Ureter (tissue), 1 donor: ENCODE measurements around the gene LCOR. TPM values are rescaled to one million over a fixed set of nuclear protein-coding genes. Genes with fewer than 3 reads are reported as not detected.
"Not testable (repeated sequence)": the region's sequence is repeated elsewhere in the genome, so short reads cannot be mapped to it uniquely, and the experiment has no call there.

Experiments
- DNase-seq: peaks from one replicate; pipeline ENCODE4 v3.0.0-alpha.2; 2020; ENCODE audit warnings: low spot score
- total RNA-seq: library from RNA; stranded (reverse); gene quantifications from one replicate; pipeline ENCODE4 v1.2.4, GENCODE V29; 2023
- donor health status: DM: yes; HTN: yes; CAD: no.

The LCOR gene
- total RNA-seq, 1 donor from 2014 or later = 88.7 TPM

- DNase-seq = no peak
Observed at GRCh38 chr10:97031459-97031858, 199.4 kb downstream of the LCOR start.

DNA sequence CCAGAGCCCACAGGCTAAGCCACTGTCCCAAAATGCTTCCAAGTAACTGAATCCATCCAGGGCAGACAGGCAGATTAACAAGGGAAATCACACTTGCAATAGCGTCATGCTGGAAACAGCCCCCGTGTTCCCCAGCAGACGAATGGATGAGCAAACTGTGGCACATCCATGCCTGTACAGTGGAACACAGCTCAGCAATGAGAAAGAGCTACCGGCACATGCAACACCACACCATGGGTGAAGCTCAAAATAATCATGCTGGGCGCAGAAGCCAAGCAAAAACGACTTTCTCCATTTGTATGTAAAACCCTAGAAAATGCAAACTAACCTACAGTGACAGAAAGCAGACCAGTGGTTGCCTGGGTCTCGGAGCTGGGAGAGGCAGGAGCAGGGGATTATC is 200.5 kb downstream of the LCOR start:
- no peak for DNase-seq

- DNase-seq = not testable (repeated sequence)
Observed at GRCh38 chr10:97033841-97034240, 201.7 kb downstream of the LCOR start.

- no peak for DNase-seq
Observed at GRCh38 chr10:97034301-97034700, 202.2 kb downstream of the LCOR start.

DNA sequence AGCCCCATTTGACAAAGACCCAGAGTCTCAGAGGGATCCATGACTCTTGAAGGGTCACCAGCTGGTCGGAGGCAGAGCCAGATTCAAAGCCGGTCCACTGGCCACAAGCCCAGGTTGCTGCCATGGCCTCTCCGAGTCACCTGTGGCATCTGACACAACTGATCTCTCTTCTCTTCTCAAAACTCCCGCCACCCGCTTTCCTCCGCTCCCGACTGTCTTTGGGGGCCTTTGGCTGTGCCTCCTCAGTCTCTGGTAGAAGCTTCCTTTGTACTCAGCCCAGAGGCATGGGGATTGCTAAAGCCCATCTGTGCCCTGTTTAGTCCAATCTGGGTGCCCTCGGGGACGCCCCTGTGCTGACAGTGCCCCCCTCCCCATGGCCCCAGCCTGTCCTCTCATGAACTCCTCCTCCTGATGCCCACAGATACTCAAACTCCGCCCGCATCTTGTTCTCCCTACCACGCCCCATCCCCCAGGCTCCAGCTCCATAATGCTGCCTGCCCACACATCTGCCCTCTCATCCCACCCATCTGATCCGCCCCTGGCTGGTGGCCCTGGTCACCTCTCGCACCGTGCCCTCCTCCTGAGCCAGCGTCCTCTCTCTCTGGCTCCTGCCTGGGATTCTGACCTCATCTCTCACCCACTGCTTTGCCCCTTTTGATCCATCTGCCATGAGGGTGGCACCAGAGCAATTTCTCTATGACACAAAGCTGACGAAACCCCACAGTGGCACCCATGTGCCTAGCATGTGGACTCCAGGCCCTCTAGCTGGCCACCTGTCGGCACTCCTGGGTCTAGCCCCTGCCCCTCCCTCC is 203.1 kb downstream of the LCOR start:
- DNase-seq = no peak

DNA sequence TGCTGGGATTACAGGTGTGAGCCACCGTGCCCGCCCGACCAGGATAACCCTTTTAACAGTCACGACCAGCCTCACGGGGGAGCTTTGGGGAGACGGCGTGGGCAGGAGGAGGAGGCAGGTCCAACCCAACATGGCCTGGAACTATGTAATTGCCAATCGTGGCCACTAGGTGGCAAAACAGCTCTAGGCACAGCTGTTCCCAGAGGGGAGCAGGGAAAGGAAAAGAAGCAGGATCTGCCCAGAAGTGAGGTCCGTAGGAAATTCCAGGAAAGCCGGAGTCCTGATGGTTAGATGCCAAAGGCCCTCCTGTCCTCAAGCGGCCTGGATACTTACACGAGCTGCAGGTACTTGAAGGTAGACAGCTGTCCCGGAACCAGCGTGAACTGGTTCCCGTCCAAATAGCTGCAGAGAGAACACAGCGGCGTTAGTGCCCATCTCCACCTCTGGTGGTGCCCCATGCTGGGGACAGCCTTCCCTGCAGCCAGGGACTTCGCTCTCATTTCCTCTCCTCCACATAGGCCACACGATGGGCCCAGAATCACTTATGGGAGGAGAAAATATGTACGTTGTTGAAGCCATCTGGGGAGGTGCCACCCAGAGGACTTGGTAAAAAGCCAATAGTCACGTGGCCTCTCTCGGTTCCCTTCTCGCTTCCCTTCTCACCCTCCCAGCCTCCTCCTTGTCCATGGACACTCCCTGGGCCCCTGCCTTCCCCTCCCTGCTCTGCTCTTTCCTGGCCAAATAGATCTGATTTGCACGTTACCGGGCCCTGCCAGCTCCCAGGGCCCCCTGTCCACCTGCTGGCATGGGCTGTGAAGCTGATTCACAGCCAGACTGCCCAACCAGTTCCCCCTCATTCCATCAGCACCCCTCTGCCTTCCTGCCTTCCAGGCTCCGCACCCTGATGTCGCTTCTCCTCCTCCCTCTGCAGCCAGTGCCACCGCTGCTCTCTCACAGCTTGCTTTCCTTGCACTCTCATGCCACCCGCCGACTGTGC is 205.6 kb downstream of the LCOR start:
- DNase-seq = peak; percentile 85

DNA sequence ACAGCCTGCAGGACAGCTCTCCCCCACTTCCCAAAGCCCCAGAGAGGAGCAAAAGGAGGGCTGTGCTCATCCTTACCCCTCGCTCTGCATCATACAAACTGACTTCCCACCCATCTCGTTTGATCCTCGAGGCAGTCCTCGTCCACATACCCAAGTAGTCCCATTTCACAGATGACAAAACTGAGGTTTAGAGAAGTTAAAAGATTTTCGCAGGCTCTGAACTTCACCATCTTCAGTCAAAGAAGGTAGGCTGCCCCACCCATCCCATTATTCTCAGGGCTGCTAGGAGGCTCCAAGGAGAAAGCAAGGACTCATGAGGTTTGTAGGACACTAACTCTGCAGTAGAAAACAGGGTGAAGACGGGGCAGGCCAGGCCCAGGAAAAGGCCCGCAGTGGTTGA is 206.6 kb downstream of the LCOR start:
- DNase-seq = no peak

DNA sequence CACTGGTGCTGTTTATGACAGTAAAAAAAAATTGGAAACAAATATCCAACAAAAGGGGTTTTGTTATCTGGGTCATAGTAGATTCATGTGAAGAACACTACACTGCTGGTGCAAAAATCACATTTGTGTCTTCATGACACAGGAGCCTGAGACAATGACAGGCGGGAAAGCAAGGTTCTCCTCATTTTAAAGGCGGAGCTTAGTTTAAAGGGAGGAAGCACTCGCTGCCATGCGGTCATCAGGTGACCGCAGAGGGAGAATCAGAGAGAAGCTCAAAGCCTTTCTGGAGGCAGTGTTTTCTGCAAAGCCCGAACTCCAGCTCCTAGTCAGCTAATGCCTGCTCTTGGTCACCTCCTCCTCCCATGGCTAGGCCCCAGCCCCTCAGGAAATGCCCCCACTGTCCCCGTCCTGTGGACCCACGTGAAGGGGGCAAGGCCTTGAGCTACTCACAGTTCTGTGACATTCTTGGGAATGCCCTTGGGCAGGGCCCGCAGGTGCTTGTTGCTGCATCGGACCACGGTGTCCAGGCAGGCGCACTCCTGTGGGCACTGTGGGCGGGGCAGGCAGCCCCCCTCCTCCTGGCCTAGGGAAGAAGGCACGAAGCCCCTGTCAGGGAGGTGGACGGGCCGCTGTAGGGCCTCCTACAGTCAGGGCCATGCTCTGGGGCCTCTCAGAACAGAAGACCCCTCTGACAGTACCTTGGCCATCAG is 207.6 kb downstream of the LCOR start:
- no peak for DNase-seq

DNA sequence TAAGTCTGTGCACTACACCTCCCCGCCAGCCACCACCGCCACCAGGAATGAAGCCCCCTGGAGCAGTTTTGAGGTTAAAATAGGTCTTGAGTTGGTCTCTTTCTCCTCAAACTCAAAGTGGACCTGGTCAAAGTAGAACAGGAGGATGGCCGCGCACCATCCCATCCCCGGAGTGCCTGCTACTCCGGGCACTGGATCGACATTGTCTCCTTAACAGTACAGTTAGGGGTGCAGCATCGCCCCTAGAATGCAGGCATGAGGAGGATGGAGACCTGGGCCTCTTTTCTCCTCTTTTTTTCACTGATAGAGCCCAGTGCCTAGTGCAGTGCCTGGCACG is 208.1 kb downstream of the LCOR start:
- DNase-seq = no peak

DNA sequence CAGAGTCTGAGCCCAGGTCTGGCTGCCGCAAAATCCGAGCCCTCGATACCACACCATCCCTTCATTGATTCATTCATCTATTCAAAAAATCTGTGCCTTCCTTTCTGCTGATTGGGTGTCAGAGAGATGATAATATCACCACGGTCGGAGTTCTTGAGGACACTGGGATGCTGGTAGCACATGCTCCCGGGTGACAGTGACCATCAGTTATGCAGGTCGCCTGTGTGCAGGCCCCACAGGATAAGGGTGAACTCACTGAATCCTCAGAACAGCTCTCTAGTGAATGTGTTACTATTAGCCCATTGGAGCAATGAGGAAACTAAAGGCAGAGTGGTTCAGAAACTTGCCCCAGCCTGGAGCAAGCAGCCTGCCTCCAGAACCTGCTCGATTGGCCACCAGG is 208.6 kb downstream of the LCOR start:
- DNase-seq = no peak

- no peak for DNase-seq
Observed at GRCh38 chr10:97042081-97042480, 210.0 kb downstream of the LCOR start.

DNA sequence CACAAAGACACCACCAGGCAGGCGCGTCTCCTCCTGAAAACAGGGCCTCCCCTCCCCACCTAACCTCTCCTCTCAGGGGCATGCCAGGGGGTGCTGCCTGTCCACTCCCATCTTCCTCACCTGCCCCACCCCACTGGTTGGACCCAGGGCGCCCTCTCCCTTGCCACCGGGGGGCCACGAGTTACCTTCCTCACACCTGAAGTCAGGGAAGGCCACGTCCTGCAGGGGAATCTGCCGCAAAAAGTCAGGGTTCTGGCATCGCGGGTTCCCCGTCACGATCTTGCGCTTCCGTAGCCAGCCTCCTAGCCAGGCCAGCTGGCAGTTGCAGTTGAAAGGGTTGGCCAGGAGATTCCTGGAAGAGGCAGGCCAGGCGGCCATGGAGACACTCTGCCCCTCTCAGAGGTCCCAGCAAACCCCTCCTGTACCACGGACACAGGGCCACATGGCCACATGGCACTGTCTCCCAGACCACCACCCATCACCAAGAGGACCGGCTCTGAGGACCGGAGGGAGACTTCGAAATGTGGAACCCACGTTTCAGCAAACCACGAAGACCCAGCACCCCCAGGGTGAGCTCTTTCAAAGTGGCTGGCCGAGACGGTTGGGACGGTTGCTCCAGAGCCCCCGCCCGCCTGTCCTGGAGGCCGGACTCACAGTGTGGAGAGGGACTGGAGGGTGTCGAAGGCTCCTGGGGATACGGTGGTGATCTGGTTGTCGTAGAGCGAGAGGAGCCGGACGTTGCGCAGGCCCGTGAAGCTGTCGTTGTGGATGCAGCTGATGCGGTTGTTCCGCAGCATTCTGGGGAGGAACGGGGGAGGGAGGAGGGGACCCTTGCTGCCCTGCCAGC is 210.8 kb downstream of the LCOR start:
- no peak for DNase-seq

GRCh38 chr10:97043563-97043855 is 211.4 kb downstream of the LCOR start:
- no peak for DNase-seq

Other genes with a start within 250 kb of the LCOR start
- gene TM9SF3, start 245.3 kb upstream of the LCOR start, total RNA-seq = 163 TPM
- 3.3 TPM for gene PIK3AP1, start 111.8 kb upstream of the LCOR start, total RNA-seq